GM15510 (cell line): ENCODE measurements around the gene ETFRF1.

Source experiments
- POLR2A ChIP-seq: IDR thresholded peaks from 3 replicates; pipeline ENCODE4 v1.6.1; 2011; ENCODE audit warnings: borderline replicate concordance; ENCODE audit not compliant: insufficient read length; ENCODE audit errors: extremely low read depth

Gene ETFRF1, protein sequence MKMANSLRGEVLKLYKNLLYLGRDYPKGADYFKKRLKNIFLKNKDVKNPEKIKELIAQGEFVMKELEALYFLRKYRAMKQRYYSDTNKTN

DNA sequence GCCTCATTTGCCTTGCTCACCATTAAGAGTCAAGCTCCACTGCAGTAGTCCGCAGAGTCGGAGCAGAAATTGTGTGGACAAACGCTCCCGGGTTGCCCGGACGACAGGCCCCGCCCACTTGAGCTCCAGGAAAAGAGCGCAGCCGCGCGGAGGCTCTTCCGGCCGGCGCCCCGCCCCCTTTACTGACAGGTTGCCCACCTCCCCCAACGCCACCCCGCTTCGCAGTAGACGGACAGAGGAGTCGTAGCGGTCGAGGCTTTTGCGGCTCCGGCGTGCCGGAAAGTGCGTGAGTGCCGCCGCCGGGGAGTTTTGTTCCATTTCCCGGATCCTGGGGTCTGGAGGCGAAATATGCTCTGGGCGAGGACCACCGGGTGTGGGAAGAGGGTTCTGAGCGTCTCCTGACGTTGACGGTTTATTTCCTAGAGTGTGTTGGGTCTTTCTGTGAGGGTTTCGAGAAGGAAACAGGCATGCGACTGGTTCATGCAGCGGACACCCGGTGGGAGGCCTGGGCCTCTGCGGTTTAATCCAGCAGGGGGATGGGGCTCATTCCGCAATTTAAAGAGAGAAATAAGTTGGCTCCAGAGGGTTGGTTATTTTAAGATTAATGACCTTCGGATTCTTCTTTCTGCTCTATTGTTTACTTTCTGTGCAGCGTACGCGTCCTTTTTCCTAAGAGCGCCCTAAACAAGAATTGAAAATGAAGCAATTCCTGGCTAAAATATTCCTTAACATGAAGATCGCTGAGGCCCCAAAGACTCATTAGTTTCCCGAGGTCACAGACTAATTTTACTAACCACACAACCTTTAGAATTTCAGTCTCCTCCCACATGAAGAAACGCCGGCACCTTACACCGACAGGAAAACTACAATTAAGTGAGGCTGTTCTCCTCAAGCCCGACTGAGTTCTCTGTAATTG is at the start of gene ETFRF1, which contains the start of gene DNAI7:
Gene ETFRF1, plus strand, starts transcription at position 182 of the 916 bp plus-strand sequence. CDS start 8,720 bp downstream, outside the sequence.
Gene DNAI7, minus strand, starts transcription at position 105 of the 916 bp plus-strand sequence. Its CDS starts 82 bp downstream, at position 23.
- peak; percentile 77 for TF ChIP-seq POLR2A

DNA sequence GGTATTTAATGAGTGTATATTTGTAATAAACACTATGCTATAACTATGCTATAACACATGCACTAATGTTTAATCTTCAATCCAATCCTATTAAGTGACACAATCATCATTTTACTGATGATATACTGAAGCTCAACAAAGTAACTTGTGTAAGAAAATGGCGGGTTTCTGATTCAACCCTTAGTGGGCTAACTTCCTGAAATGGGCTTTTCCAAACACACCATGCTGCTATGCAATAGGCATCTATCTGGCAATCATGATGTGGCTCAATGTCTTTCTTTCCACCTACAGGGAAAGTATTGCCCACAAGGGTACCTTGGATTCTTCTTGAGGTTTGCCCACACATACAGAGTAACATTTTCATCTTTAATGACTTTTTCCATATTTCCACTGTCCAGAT is 48.4 kb upstream of the ETFRF1 start:
- TF ChIP-seq POLR2A: no peak

DNA sequence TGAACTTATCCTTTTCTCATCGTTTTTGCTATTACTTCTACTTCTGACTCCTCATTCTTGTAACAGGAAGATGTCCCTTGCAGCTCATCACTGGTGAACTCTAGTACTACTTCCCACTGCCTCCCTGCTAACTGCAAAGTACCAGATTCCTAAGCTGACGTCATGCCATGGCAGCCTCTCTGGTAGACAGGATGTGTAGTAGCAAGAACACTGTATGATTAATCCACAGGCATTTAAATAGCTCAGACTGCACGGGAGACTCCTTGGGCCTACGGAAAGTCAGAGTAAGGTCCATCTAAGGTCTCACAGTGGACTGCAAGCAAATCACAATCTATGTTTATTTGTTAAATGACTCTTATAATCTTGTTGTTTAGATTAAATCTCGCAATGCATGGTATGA is 43.6 kb upstream of the ETFRF1 start:
- TF ChIP-seq POLR2A: no peak

DNA sequence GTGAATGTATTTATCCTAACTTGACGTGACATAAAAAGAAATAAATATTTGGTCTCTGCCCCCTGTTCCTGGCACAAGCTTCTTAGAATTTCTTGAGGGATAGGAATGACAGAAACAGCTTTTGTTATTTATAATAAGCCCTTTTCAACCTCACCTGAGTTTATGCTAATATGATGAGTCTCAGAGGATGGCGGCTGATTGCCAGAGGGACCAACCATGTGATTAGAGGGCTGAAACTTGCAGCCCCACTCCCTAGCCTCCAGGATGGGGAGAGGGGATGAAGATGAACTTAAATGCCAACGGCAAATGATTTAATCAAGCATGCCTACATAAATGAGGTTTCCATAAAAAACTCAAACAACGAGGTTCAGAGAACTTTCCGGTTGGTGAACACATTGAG is 43.0 kb upstream of the ETFRF1 start:
- TF ChIP-seq POLR2A: no peak

DNA sequence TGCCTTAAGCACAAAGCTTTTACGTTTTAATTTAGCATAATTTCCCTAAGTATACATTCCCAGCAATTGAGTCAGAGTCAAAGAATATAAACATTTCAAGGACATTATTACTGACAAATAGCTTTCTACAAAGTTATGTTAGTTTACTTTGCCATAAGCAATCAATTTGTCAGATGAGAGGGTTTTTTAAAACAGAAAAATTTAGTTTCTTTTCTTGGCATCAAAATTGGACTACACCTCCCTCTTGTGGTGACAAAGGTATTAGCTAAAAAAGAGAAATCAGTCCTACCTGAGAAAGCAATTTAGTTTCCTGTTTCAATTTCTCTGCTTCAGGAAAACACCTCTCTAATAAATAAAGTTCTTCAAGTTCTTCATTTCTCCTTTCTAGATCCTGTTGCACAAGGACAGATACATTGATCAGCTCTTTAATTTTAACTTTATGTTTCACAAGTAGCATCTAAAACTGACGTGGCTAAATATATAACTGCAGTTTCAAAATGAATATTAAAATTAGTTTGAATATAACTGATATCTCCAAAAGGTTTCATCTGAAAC is 39.9 kb upstream of the ETFRF1 start:
- TF ChIP-seq POLR2A: no peak

DNA sequence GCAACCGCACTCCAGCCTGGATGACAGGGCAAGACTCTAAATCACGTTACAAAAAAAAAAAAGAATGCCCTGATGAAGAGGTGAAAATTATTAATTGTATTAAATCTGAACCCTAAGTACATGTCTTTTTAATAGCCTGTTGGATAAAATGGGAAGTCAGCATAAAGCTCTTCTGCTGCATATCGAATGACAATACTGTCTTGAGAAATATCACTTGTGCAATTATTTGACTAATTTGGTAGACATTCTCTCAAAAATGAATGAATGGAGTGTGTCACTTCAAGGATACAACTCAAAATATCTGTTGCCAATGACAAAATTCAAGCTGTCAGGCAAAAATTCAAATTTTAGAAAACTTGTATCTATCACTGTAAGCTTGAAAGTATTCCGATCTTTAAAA is 39.0 kb upstream of the ETFRF1 start:
- no peak for TF ChIP-seq POLR2A

DNA sequence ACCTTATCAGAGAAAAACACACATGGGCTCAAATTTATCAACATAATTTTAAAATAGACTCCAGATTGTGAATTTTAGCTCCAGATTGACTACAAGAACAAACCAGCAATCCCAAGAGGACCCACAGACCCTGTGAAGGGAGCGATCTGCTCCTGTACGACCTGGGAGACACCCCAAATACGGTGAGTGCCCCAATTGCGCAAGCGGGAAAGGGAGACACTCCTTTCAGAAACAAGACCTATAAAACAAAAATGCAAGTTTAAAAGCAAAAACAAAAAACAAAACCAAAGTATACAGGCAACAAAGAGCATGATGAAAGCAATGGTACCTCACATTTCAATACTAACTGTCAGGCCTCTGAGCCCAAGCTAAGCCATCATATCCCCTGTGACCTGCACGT is 32.2 kb upstream of the ETFRF1 start:
- TF ChIP-seq POLR2A: no peak

DNA sequence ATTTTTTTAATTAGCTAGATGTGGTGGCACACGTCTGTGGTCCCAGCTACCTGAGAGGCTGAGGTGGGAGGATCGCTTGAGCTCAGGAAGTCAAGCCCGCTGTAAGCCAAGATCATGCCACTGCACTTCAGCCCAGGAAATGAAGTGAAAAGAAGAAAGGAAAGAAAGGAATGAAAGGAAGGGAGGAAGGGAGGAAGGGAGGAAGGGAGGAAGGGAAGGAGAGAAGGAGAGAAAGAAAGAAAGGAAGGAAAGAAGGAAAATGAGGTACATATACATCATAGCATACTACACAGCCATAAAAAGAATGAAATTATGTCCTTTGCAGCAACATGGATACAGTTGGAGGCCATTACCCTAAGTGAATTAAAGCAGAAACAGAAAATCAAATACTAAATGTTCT is 12.3 kb upstream of the ETFRF1 start:
- TF ChIP-seq POLR2A: no peak

DNA sequence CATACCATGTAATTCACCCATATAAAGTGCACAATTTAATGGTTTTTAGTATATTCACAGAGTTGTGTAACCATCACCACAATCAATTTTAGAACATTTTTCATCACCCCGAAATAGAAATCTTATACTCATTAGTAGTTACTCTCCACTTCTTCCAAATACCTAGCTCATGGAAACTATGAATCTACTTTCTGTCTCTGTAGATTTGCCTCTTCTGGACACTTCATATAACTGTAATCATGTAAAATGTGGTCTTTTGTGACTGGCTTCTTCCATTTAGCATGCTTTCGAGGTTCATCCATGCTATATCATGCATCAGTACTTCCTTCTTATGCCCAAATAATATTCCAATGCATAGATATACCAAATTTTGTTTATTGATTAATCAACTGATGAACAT is 10.9 kb upstream of the ETFRF1 start:
- no peak for TF ChIP-seq POLR2A

DNA sequence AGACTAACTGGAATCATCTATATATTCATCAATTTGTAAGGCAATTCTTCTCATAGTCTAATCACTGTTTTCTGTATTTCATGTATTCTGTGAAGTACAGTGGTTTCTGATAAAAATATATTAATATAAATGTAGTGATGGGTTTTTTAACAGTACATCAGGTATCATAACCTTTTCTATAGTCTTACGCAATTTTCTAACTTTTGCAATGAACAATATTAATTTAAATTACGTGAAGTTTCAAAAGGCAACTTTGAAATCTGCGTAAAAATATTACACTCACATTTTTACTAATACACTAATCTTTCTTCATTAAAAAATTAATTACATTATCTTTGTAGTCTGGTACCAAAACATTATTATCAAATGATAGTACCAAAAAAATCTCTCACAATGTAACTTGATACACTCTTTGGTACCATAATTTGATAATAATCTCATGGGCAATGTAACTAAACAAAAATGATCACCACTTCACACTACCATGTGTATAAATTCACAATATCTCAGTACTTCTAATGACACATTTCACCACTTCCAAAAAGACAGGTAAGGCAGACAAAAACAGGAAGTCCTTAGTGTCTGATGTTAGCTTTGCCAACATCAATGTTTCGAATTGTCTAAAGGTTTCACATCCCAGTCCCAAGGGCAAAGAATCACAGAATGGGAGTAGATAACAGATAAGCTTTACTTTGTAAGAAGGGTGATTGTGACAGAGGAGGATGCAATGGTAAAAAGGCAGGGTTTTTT is 8.8 kb upstream of the ETFRF1 start:
- TF ChIP-seq POLR2A: no peak

DNA sequence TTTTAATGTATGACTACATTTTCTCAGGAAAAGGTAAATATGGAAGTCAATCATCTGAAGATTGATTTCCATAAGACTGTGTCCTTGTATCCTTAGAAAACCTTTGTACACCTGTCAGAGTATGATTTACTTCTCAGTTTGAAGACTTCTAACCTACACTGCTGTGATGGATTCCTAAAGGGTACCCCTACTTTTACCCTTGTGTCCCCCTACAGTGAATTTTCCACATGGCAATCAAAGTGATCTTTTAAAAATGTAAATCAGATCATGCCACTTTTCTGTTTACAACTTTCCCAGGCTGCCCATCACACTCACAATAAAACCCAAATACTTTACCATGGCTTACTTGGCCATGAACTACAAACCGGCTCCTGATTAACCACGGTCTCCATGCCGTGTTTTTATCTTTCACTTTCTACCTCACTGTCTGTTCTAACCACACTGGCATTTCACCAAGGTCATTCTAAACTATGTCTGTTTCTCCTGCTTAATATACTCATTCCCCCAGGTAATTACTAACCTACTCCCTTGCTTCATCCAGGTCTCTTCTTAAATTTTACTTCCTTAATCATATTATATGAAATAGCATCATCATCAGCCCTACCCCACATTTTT is 8.1 kb upstream of the ETFRF1 start:
- TF ChIP-seq POLR2A: no peak

DNA sequence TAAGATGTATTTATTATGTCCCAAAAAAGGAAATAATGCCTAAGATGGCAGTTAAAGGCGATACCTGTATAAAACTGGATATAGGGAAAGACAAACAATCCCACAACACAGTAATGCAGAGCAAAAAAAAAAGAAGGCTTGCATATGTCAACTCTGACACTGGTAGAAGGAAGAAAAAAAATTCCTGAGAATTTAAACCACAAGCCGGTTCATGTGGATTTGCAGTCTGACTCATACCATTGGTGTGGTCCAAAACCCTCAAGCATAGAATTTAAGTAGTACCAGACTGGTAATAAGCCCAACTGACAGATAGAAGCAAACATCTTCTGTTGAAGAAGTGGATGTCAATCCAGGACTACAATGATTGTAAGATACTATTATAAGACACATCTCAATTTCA is 7.3 kb upstream of the ETFRF1 start:
- TF ChIP-seq POLR2A: no peak

DNA sequence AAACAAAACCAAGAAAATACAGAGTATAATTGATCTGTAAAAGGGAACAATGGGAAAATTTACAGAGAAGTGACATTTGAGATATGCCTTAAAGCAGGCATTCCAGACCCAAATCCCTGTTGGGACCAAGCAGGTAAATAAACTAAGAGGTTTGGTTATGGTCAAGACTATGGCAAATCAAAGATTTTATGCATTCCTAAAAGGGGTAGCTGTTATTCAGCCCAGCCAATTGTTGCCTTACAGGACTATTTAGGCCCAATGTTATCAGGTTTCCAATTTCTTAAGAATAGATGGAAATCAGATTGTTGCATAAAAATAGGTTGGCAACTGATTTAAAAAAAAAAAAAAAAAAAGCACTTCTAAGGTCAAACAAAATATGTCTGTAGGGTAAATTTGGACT is 5.4 kb upstream of the ETFRF1 start:
- no peak for TF ChIP-seq POLR2A

DNA sequence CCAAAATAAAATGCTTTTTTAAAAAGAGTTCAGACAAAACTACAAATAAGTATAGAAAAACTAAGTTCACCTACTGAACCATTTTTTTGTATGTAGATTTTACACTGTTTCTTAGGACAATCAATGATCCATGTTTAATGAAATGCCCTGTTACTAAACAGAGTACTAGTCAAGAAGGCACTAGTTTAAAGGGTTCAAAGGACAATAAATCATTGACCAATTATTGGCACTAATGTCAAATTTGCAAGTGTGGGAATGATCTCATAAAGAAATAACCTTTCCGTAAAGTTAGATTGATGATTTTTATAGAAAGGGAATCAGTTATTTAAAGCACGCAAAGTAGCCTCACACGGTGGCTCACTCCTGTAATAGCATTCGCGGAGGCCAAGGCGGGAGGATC is 4.2 kb upstream of the ETFRF1 start:
- no peak for TF ChIP-seq POLR2A

DNA sequence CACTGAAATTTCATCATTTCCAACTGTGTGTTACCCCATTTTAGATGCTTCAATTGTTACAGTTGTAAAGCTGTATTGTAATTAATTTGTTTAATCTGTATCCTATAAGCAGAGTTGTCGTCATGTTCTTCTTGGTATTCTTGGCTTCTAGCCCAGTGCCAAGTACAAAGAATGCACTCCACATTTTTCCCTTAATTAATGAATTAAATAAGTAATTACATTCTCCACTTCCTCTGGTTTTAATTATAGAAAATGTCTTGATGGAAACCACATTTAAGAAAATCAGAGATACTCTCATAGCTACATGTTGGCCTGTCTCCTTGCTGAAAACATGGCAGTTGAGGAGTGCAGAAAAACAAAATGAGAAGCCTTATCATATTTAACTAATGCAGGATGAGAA is 823 bp upstream of the ETFRF1 start:
- no peak for TF ChIP-seq POLR2A
